Loucy (cell line): Measurements from ENCODE around the gene GPR85.

Source experiments
- CTCF ChIP-seq: fragments of 200-600 bp; sonication (generic); conservative IDR thresholded peaks from 2 replicates; pipeline ENCODE4 v1.5.1; 2014; ENCODE audit warnings: mild to moderate bottlenecking, antibody characterized with exemption, low read length
- EZH2phosphoT487 ChIP-seq: fragments of 200-600 bp; IDR thresholded peaks from 2 replicates; pipeline ENCODE4 v1.6.1; 2018; ENCODE audit warnings: antibody characterized with exemption, mild to moderate bottlenecking, moderate library complexity, borderline replicate concordance

GRCh38 chr7:113085781-113086390 lies 741 bp downstream of the GPR85 start:
- TF ChIP-seq CTCF = no peak
- TF ChIP-seq EZH2phosphoT487 = no peak
